Type B pancreatic cell (in vitro differentiated cells): ENCODE results near the gene BICDL2. TPM values are rescaled to one million over a fixed set of nuclear protein-coding genes. Genes with fewer than 3 reads are reported as not detected.

Experiments
- DNase-seq: peaks from one replicate; pipeline ENCODE4 v3.0.0; 2021; ENCODE audit warnings: mixed read lengths; ENCODE audit not compliant: unreplicated experiment; ENCODE audit errors: extremely low spot score
- H3K27ac Mint-ChIP-seq: 2 replicates; pipeline ENCODE4 v1.8.0; 2021; ENCODE audit warnings: mild to moderate bottlenecking, mixed read lengths
- H3K27me3 Mint-ChIP-seq: 2 replicates; pipeline ENCODE4 v1.8.0; 2021; ENCODE audit warnings: mixed read lengths
- H3K36me3 Mint-ChIP-seq: 2 replicates; pipeline ENCODE4 v1.8.0; 2021; ENCODE audit warnings: mixed read lengths
- H3K4me1 Mint-ChIP-seq: one replicate; pipeline ENCODE4 v1.8.0; 2021; ENCODE audit warnings: mixed read lengths; ENCODE audit not compliant: unreplicated experiment
- H3K4me3 Mint-ChIP-seq: 2 replicates; pipeline ENCODE4 v1.8.0; 2021; ENCODE audit warnings: mild to moderate bottlenecking, mixed read lengths
- H3K9me3 Mint-ChIP-seq: 2 replicates; pipeline ENCODE4 v1.8.0; 2021; ENCODE audit warnings: mixed read lengths
- total RNA-seq: library from RNA; stranded (reverse); gene quantifications from 2 replicates; pipeline ENCODE4 v1.2.1, GENCODE V29; 2021; ENCODE audit warnings: low replicate concordance
- TF ChIP-seq, protein P1 (sequence below): fragments of 200-600 bp; sonication (generic); conservative IDR thresholded peaks from 2 replicates; pipeline ENCODE4 v1.5.0; 2021; ENCODE audit warnings: antibody characterized with exemption, mild to moderate bottlenecking

BICDL2 gene
- total RNA-seq, 1 donor from 2014 or later: 15.2 TPM

DNA sequence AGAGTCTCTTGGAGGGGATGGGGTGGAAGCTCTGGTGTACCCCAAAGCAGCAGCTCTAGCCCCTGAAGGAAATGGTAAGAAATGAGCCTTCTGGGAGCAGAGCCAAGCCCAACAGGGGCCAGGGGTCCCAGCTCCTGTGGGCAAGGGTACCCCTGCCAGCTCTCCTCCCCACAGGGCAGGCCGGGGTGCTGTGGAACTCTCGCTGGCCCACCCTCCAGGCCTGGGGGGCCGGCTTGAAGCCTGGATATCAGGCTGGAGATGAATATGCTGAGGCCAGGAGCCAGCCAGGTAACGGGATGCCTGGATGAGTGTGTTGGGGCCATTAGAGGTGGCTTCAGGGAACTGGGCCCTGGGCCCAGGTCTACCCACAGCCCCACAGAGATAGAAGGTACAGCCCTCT lies 36.2 kb downstream of the BICDL2 start:
- Mint-ChIP-seq H3K9me3 (no peaks in the 10 kb centered on the region), H3K27ac (no peak overlapping the region), H3K27me3 (peaks cover 30% of the 10 kb centered on the region), H3K36me3 (no peaks in the 10 kb centered on the region), H3K4me1 (no peaks in the 10 kb centered on the region), H3K4me3 (no peak overlapping the region)
- TF ChIP-seq, protein P1, sequence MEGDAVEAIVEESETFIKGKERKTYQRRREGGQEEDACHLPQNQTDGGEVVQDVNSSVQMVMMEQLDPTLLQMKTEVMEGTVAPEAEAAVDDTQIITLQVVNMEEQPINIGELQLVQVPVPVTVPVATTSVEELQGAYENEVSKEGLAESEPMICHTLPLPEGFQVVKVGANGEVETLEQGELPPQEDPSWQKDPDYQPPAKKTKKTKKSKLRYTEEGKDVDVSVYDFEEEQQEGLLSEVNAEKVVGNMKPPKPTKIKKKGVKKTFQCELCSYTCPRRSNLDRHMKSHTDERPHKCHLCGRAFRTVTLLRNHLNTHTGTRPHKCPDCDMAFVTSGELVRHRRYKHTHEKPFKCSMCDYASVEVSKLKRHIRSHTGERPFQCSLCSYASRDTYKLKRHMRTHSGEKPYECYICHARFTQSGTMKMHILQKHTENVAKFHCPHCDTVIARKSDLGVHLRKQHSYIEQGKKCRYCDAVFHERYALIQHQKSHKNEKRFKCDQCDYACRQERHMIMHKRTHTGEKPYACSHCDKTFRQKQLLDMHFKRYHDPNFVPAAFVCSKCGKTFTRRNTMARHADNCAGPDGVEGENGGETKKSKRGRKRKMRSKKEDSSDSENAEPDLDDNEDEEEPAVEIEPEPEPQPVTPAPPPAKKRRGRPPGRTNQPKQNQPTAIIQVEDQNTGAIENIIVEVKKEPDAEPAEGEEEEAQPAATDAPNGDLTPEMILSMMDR: no peak
- DNase-seq: no peak

DNA sequence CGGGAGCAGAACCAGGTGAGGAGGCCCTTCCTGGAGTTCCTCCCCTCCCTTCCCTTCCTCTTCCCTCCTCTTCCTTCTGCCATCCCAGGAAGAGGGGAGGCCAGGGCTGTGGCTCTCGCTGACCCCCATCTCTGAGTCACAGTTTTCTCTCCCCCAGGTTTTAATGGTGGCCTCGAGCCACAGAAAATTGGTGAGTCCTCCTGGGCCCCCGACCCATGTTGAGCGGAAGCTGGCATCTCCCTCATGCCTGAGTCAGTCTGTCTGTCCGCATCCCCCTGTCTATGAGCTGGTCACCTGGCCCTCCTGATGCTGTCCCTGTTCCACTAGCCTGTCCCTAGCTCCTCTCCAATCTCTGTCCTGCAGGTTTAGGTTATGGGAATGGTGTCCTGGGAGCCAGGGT lies 36.8 kb downstream of the BICDL2 start:
- TF ChIP-seq, protein P1: no peak
- no peak for DNase-seq
- H3K4me1 Mint-ChIP-seq: no peaks in the 10 kb centered on the region
- H3K9me3 Mint-ChIP-seq: no peaks in the 10 kb centered on the region
- H3K36me3 Mint-ChIP-seq: no peaks in the 10 kb centered on the region
- no peak overlapping the region for H3K27ac Mint-ChIP-seq
- H3K4me3 Mint-ChIP-seq: no peak overlapping the region
- peaks cover 28% of the 10 kb centered on the region for H3K27me3 Mint-ChIP-seq

DNA sequence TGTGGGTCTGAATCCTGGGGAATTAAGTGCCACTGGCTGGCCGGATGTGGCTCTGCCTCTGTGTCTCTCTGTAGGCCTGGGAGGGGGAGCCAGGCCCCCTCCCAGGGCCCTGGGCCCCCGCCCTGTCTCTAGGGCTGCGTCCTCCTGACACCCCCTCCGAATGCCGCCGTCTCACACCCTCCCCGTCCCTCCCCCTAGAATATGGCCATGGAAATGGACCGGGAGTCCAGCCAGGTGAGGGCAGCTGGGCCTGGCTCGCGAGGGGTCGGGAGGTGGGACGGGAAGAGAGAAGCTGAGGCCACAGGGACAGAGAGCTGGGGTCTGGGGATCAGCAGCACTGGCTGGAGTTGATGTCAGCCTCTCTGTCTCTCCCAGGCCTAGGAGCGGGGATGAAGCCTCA lies 40.4 kb downstream of the BICDL2 start:
- Mint-ChIP-seq H3K4me3 (no peak overlapping the region), H3K4me1 (no peaks in the 10 kb centered on the region), H3K27ac (no peak overlapping the region), H3K9me3 (no peaks in the 10 kb centered on the region), H3K27me3 (peaks cover 18% of the 10 kb centered on the region), H3K36me3 (no peaks in the 10 kb centered on the region)
- no peak for DNase-seq
- TF ChIP-seq, protein P1: no peak

DNA sequence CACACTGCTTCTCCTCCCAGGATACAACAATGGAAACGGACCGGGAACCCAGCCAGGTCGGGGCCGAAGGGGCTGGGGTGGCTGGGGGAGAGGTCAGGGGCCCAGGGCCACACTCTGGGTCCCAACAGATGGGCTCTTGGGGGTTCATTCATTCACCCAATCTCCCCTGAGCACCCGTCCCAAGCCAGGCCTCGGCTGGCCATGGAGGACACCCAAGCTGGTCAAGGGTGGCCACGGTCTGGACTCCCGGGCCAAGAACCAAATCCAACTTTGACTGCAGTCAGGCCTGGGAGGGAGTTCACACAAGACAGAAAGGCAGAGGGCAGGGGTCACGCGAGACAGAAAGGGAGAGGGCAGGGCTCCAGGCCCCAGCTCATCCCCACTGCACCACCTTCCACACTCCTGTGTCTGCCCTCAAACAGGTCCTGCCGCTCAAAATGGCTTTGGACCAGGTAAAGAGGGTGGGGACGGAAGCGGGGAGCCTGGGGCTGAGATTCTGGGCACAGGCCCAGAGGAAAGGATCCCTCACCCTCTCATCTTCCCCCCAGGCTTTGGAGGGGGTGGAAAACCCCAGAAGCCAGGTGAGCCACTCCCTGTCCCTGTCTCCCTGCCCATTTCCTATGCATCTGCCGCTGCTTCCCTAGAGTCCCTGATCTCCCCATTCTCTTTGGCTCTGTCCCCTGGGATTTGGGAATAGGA lies 44.2 kb downstream of the BICDL2 start:
- no peaks in the 10 kb centered on the region for H3K36me3 Mint-ChIP-seq
- no peaks in the 10 kb centered on the region for H3K9me3 Mint-ChIP-seq
- no peak for DNase-seq
- no peak overlapping the region for H3K27ac Mint-ChIP-seq
- TF ChIP-seq, protein P1: no peak
- H3K27me3 Mint-ChIP-seq: no peaks in the 10 kb centered on the region
- H3K4me1 Mint-ChIP-seq: no peaks in the 10 kb centered on the region
- no peak overlapping the region for H3K4me3 Mint-ChIP-seq

DNA sequence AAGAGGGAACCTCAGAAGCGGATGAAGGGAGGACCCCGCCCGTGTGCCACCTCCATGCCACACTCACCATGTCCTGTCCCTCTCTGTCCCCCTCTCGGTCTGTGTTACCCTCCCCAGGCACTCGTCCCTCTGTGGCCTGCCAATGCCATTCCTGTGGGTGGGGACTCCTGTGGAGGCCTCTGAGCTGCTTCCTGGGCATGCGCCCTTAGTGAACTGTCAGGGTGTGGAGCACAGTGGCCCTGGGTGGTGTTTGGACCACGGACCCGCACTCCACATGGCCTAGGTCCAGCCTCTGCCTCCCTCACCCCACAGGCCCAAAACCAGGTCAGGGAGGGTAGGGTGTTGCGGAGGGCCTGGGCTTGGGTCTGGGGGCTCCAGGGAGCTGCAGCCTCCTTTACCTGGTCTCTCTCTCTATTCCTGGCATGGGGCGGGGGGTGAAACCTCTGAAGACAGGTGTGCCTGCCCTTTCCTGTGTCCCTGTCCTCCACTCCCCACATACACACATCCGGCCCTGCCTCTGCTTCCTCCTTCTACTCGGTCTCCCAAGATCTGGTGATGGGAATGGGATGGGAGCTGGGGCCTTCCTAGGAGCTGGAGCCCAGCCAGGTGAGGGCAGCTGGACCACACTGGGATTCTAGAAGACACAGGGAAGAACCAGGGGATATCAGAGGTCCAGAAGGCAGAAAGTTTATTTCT lies 45.0 kb downstream of the BICDL2 start:
- Mint-ChIP-seq H3K9me3 (no peaks in the 10 kb centered on the region), H3K27ac (no peak overlapping the region), H3K4me3 (no peak overlapping the region), H3K27me3 (no peaks in the 10 kb centered on the region), H3K4me1 (no peaks in the 10 kb centered on the region), H3K36me3 (no peaks in the 10 kb centered on the region)
- DNase-seq: no peak
- TF ChIP-seq, protein P1: no peak
